ENCODE data around the gene NPB.
A peak's percentile ranks its signal among the peaks of the same experiment; 100 is the strongest.

NPB gene

GRCh38 chr17:81927152-81927652 lies 25.2 kb downstream of the NPB start:
- no peak for FAIRE-seq

GRCh38 chr17:81927653-81928543 lies 25.9 kb downstream of the NPB start, which contains the start of gene MAFG:
Gene MAFG (minus strand): TSS chr17:81927735. CDS start chr17:81923185, 4,550 bp downstream.
- peak; percentile 23 for FAIRE-seq

GRCh38 chr17:81928544-81929252 lies 26.7 kb downstream of the NPB start:
- no peak for FAIRE-seq

GRCh38 chr17:81929253-81930141 lies 27.5 kb downstream of the NPB start:
- FAIRE-seq = no peak

- FAIRE-seq = no peak
These were observed 28.4 kb downstream of the NPB start for GRCh38 chr17:81930142-81931125.

- FAIRE-seq = no peak
These were observed 29.1 kb downstream of the NPB start for GRCh38 chr17:81931189-81931556.

GRCh38 chr17:81931557-81932332 lies 29.7 kb downstream of the NPB start:
- no peak for FAIRE-seq

GRCh38 chr17:81932333-81932983 lies 30.4 kb downstream of the NPB start:
- FAIRE-seq = no peak

- FAIRE-seq = no peak
These were observed 31.2 kb downstream of the NPB start for GRCh38 chr17:81933178-81933699.

GRCh38 chr17:81934098-81934757 lies 32.2 kb downstream of the NPB start:
- FAIRE-seq = no peak

GRCh38 chr17:81934850-81935708 lies 33.0 kb downstream of the NPB start:
- FAIRE-seq = no peak

GRCh38 chr17:81935709-81936084 lies 33.7 kb downstream of the NPB start:
- FAIRE-seq = no peak

GRCh38 chr17:81939218-81939617 lies 37.2 kb downstream of the NPB start:
- no peak for FAIRE-seq

- FAIRE-seq = no peak
These were observed 37.9 kb downstream of the NPB start for GRCh38 chr17:81939881-81940385.

- no peak for FAIRE-seq
These were observed 38.8 kb downstream of the NPB start for GRCh38 chr17:81940538-81941483.

GRCh38 chr17:81941484-81942166 lies 39.6 kb downstream of the NPB start:
- no peak for FAIRE-seq

All from G401.6 (cell line).